A549 (cell line): Measurements from ENCODE around the gene MITF.

Experiments used
- BHLHE40 ChIP-seq: IDR thresholded peaks from 2 replicates; pipeline ENCODE4 v1.6.1; 2012; ENCODE audit warnings: low read depth, low read length, inconsistent platforms
- CHD4 ChIP-seq: fragments of 200-600 bp; sonication (generic); IDR thresholded peaks from 2 replicates; pipeline ENCODE4 v1.6.1; 2016; ENCODE audit warnings: antibody characterized with exemption, mild to moderate bottlenecking, borderline replicate concordance
- CTCF ChIP-seq: fragments of >200 bp; sonication (Bioruptor Twin); formaldehyde crosslinking; IDR thresholded peaks from 3 replicates; pipeline ENCODE4 v1.5.1; 2016
- EP300 ChIP-seq, 2 experiments: fragments of >200 bp; sonication (Bioruptor Twin); formaldehyde crosslinking; IDR thresholded peaks; 2 replicates in 1 of 2; 3 replicates in 1 of 2; pipeline ENCODE4 v1.6.1; 2016 to 2017
- ESRRA ChIP-seq: fragments of 150-350 bp; IDR thresholded peaks from 2 replicates; pipeline ENCODE4 v1.6.1; 2014; ENCODE audit warnings: mild to moderate bottlenecking, low read length, borderline replicate concordance
- HMGXB4 ChIP-seq: fragments of 250-450 bp; sonication (Bioruptor Pico); IDR thresholded peaks from 2 replicates; pipeline ENCODE4 v1.5.0; 2021; ENCODE audit warnings: mild to moderate bottlenecking, moderate library complexity, borderline replicate concordance
- HOXB13 ChIP-seq: fragments of 250-450 bp; sonication (Bioruptor Pico); IDR thresholded peaks from 2 replicates; pipeline ENCODE4 v1.5.0; 2020; ENCODE audit warnings: low read depth, mild to moderate bottlenecking, moderate library complexity
- PBX3 ChIP-seq: IDR thresholded peaks from 2 replicates; pipeline ENCODE4 v1.6.1; 2012
- POLR2A ChIP-seq: IDR thresholded peaks from 2 replicates; pipeline ENCODE4 v1.6.1; 2012; ENCODE audit warnings: mild to moderate bottlenecking, low read length
- USF2 ChIP-seq: fragments of 450-650 bp; IDR thresholded peaks from 2 replicates; pipeline ENCODE4 v1.6.1; 2014; ENCODE audit warnings: antibody characterized with exemption

GRCh38 chr3:69741032-69741767, 1.9 kb downstream of the MITF start:
- TF ChIP-seq EP300 (IDR thresholded peaks at IDR 0.05) (no peak), CHD4 (no peak), CTCF (no peak), PBX3 (no peak), POLR2A (no peak), BHLHE40 (no peak), HMGXB4 (CRISPR knock-in tag) (no peak), ESRRA (no peak), USF2 (no peak), HOXB13 (CRISPR knock-in tag) (no peak)
